ENCODE data around the gene SMAD6.

- TF ChIP-seq CTCF (IDR thresholded peaks at IDR 0.05) (no peak), POLR2AphosphoS5 (IDR thresholded peaks at IDR 0.05) (no peak), POLR2A (IDR thresholded peaks at IDR 0.05) (no peak)
Measured at GRCh38 chr15:66747223-66747622, 45.2 kb downstream of the SMAD6 start.

All from prostate gland (tissue), 2 donors.